Kidney capillary endothelial cell (primary cell): Measurements from ENCODE around the gene ZNF423.

Experiments
- DNase-seq: peaks from one replicate; pipeline ENCODE4 v3.0.0-alpha.2; 2018; ENCODE audit warnings: low spot score

ZNF423 gene

GRCh38 chr16:49824593-49824992 is 31.3 kb downstream of the ZNF423 start:
- peak; percentile 21 for DNase-seq

- DNase-seq: no peak
Measured at GRCh38 chr16:49822649-49823370, 33.1 kb downstream of the ZNF423 start.

- DNase-seq: no peak
Measured at GRCh38 chr16:49821614-49822282, 34.2 kb downstream of the ZNF423 start.

- DNase-seq: no peak
Measured at GRCh38 chr16:49821156-49821555, 34.8 kb downstream of the ZNF423 start.

GRCh38 chr16:49817754-49818507 is 38.0 kb downstream of the ZNF423 start:
- no peak for DNase-seq

- DNase-seq: no peak
Measured at GRCh38 chr16:49816875-49817274, 39.0 kb downstream of the ZNF423 start.

- DNase-seq: no peak
Measured at GRCh38 chr16:49811644-49812334, 44.1 kb downstream of the ZNF423 start.

GRCh38 chr16:49810831-49811230 is 45.1 kb downstream of the ZNF423 start:
- DNase-seq: no peak

- no peak for DNase-seq
Measured at GRCh38 chr16:49809561-49809960, 46.4 kb downstream of the ZNF423 start.

GRCh38 chr16:49809062-49809461 is 46.9 kb downstream of the ZNF423 start:
- no peak for DNase-seq

GRCh38 chr16:49806446-49806845 is 49.5 kb downstream of the ZNF423 start:
- DNase-seq: no peak

GRCh38 chr16:49801290-49801689 is 54.6 kb downstream of the ZNF423 start:
- DNase-seq: no peak

- DNase-seq: no peak
Measured at GRCh38 chr16:49800876-49801275, 55.0 kb downstream of the ZNF423 start.

- no peak for DNase-seq
Measured at GRCh38 chr16:49800441-49800840, 55.5 kb downstream of the ZNF423 start.

- DNase-seq: no peak
Measured at GRCh38 chr16:49799172-49799571, 56.7 kb downstream of the ZNF423 start.

GRCh38 chr16:49795513-49795912 is 60.4 kb downstream of the ZNF423 start:
- DNase-seq: no peak

GRCh38 chr16:49793244-49793643 is 62.7 kb downstream of the ZNF423 start:
- DNase-seq: no peak

GRCh38 chr16:49789616-49790015 is 66.3 kb downstream of the ZNF423 start:
- no peak for DNase-seq

GRCh38 chr16:49788986-49789385 is 66.9 kb downstream of the ZNF423 start:
- no peak for DNase-seq

GRCh38 chr16:49788572-49788971 is 67.3 kb downstream of the ZNF423 start:
- DNase-seq: no peak

- DNase-seq: no peak
Measured at GRCh38 chr16:49786926-49787557, 68.9 kb downstream of the ZNF423 start.

- no peak for DNase-seq
Measured at GRCh38 chr16:49785970-49786369, 69.9 kb downstream of the ZNF423 start.
